GM18511 (cell line): ENCODE results near the gene CST7.
"Not testable (repeated sequence)": the region's sequence is repeated elsewhere in the genome, so short reads cannot be mapped to it uniquely, and the experiment has no call there.

ENCODE experiments used
- ATAC-seq: cut with Tn5 transposase; IDR thresholded peaks from one replicate; pipeline ENCODE4 v1.9.1; 2021; ENCODE audit warnings: mild to moderate bottlenecking, moderate library complexity; ENCODE audit not compliant: unreplicated experiment

Gene CST7

DNA sequence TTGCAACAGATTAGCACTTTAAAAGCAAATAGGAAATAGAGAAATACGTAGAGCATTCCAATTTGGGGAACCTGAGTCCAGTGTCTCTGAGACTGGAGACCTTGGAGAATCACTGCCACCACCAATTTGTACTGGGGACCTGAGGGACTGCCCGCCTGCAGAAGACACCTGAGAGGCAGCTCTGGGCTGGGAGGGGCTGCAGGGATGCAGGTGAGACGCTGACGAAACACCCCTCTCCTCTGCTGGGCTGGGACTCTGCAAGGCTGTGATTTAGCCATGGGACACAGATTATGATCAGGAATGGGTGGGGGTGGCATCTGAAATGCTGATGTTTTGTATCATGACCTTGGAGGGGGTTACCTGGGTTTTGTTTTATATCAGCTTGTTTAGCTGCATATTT lies 50.5 kb downstream of the CST7 start:
- no peak for ATAC-seq

DNA sequence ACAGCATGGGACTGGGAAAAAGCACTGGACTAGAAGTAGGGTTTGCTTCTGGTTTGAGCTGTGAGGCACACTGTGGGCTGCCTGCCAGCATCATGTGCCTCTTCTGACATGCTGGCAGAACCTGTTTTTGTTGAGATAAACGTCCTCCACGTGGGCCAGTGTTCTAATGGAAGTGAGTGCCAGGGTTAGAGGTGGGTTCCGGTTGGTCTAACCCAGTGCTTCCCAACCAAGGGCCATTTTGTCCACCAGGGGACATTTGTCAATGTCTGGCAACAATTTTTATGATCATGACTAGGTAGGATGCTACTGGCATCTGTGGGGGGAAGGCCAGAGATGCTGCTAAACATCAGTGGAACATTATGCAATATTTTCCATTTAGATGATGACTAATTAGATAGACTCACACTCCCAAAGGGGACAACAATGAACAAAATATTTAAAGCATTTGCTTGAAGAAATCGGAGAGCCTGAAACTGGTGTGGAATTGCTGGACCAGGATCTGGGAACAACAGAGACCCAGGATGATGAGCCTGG lies 51.3 kb downstream of the CST7 start:
- ATAC-seq = no peak

DNA sequence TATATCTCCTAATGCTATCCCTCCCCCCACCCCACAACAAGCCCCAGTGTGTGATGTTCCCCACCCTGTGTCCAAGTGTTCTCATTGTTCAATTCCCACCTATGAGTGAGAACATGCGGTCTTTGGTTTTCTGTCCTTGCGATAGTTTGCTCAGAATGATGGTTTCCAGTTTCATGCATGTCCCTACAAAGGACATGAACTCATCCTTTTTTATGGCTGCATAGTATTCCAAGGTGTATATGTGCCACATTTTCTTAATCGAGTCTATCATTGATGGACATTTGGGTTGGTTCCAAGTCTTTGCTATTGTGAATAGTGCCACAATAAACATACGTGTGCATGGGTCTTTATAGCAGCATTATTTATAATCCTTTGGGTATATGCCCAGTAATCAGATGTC lies 52.3 kb downstream of the CST7 start:
- ATAC-seq = not testable (repeated sequence)

DNA sequence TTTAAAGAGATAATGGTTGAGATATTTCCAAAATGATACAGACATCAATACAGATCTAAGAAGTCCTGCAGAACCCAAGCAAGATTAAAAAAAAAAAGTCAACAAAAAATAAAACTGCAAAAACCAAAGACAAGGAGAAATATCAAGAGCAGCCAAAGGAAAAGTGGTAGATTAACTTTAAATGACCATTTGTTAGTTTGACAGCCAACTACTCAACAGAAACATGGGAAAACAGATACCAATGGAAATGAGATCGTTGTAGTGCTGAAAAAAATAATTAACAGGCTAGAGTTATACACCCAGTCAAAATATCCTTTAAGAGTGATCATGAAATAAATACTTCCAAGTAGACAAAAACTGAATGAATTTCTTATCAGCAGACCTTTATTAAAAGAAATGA lies 53.9 kb downstream of the CST7 start:
- ATAC-seq = no peak

DNA sequence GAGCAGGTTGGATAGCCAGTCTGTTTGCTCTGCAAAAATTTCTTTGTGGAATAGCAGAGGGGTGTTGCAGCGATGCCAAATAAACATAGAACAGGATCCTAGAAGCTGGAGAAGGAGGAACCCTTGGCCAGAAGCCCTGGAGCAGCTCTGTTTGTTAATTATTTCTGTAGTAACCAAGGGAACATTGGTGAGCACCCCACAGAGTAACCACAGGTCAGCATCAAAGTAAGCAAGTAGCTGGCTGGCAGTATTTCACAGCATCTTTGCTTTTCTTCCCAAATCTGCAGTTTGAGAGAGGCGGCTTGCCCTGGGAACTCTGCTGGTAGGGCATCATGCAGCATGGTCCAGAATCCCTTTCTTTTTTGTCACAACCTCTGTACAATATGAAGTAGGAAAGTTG lies 56.2 kb downstream of the CST7 start:
- ATAC-seq = no peak

DNA sequence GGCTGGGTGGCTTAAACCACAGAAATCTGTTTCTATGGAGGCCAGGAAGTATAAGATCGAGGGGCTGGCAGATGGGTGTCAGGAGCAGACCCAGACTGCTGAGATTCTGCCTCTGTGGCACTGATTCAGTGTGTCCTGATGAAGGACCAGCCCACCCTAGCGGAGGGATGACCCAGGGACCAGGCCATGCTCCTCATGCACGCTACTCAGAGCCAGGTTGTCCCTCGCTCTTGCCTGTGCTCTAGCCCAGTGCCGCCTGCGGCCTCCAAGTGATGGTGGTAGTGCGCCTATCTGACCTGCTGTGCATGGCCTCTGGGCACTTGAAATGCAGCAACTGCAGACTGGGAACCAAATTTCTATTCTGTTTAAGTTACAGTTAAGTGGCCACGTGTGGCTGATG lies 56.6 kb downstream of the CST7 start:
- no peak for ATAC-seq

DNA sequence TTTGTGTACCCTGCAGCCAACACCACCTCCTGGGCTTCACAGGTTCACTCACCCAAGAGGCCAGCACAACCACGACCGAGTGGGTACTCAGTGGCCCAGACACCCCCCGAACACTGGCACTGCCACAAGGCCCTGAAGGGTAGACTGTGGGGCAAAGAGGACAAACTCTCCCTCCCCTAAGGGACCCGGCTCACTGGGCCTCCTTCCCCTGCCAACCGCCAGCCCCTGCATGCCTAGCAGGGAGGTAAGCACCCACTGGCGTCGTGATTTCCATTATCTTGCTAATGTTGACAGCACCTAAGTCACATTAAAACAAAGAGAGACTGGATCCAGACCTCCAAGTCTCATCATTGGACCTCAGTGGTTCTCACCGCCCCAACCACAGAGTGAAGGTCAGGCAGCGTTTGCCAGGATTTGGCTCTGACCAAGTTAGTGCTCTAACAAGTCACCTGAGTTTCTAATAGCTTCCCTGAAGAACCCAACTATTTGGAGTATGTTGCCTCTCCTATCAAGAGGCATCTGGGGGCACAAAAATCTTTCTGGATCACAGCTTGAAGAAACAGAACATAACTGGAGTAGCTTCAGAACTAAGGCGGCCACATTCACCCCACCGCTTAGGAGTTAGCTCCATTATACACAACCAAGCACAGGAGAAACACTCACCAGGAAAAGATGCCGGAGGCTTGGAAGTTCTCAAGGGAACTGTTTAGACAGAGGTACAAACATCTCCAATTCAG lies 57.5 kb downstream of the CST7 start:
- ATAC-seq = no peak

DNA sequence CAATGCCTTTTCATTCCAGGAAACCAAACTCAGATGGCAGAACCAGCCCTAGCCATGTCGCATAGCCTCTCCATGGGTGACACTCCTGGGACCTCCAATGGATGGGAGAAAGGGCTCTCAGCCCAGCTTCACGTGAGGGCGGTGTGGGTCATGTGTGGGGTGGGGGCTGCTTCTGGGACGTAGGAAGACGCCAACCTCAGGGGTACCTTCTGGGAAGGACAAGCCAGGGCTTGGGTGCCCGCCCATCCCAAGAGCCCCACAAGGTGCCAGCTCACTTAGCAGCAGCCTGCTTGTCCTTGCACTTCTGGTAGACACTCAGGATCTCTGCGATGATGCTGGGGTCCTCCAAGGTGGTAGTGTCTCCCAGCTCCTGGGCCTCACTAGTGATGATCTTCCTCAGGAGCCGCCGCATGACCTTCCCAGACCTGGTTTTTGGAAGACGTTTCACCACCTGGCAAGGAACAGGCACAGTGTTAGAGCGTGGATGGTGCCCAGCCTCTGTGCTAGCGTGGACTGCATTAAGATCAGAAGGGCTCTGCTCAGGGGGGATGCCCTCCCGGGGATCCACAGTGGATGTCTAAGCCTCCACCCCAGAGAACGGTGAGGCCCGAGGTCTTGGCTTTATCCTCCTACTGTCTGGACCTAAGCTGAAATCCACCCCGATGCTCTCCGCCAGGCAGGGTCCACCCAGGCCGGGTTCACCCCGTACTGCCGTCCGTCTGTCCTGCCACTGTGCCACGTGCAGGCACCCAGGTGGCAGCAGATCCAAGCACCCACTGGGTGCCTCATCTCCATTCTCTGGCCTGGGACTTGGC lies 58.6 kb downstream of the CST7 start:
- ATAC-seq = no peak

DNA sequence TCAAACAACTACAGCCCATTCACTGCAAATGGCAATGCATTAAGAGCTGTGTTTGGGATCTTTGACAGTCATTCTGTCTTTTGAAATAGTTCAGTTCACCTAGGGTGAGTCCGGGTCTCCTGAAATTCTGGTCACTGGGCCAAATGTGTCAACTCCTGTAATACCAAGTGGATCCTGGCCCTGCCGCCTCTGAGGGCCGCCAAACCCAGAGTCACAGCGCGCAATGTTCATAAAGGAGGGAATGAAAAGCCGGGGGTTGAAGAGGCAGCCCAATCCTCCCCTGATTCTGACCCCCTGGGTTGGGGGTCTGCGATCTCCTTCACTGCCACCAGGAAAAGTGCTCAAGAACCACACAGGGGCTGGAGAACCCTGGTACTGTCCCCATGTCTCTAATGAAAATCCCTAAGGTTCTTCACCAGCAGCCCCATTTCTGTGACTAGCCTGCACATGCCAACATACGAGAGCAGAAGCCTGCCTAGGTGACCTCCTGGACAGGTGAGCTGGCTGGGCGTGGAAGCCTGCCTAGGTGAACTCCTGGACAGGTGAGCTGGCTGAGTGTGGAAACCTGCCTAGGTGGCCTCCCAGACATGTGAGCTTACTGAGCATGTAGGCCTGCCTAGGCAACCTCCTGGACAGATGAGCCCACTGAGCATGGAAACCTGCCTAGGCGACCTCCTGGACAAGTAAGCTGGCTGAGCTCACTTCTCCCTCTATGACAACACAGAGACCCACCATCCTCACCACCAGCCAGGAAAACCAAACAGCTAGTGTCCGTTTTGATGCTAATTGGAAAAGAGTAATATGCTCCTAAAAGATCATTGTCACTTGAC lies 59.5 kb downstream of the CST7 start:
- no peak for ATAC-seq
